GM12878 (cell line): Measurements from ENCODE around the gene CEACAM6. TPM values are rescaled to one million over a fixed set of nuclear protein-coding genes. Genes with fewer than 3 reads are reported as not detected.
A peak's percentile ranks its signal among the peaks of the same experiment; 100 is the strongest.

ENCODE experiments used
- ATAC-seq: fragments of 200-7000 bp; cut with Tn5 transposase; 3 replicates; pipeline ENCODE4 v1.9.1; 2020; ENCODE audit warnings: mild to moderate bottlenecking, moderate library complexity
- BruUV-seq: library from RNA; stranded (reverse); fragments of 400-500 nt; replicated peaks from 2 replicates; lab custom pipeline; 2021; lab: Mats Ljungman, UMichigan
- CTCF ChIA-PET: fragments of 300-600 bp; sonication (Branson Sonifier 250); formaldehyde crosslinking; extraction: SDS; loops from one replicate; lab custom pipeline; 2021; ENCODE audit warnings: inconsistent platforms; lab: Yijun Ruan, JAX
- POLR2A ChIA-PET: fragments of 350-600 bp; formaldehyde crosslinking; extraction: SDS; loops from one replicate; lab custom pipeline; 2021; ENCODE audit warnings: inconsistent platforms; lab: Charles Lee
- RAD21 ChIA-PET: fragments of 300-600 bp; sonication (Branson Sonifier 250); formaldehyde crosslinking; loops from one replicate; lab custom pipeline; 2023; ENCODE audit warnings: antibody characterized with exemption; ENCODE audit not compliant: unreplicated experiment; lab: Charles Lee
- SMC1A ChIA-PET: fragments of 300-600 bp; sonication (Branson Sonifier 250); formaldehyde crosslinking; loops from one replicate; lab custom pipeline; 2023; ENCODE audit not compliant: unreplicated experiment, uncharacterized antibody; lab: Charles Lee
- DNase-seq: peaks from one replicate; pipeline ENCODE4 v3.0.0-alpha.2; 2011; ENCODE audit warnings: low read depth, low spot score
- FAIRE-seq: peaks from 3 replicates; lab custom pipeline; 2011; peaks lifted over from hg19 to GRCh38; lab: Jason Lieb, UNC
- H2AFZ ChIP-seq: 2 replicates; pipeline ENCODE4 v1.6.0; 2011; ENCODE audit warnings: low read depth, low read length, control low read depth; ENCODE audit not compliant: control insufficient read depth
- H3K27ac ChIP-seq: 2 replicates; pipeline ENCODE4 v1.5.1; 2011; ENCODE audit warnings: control low read depth; ENCODE audit not compliant: control insufficient read depth, insufficient read depth
- H3K27me3 ChIP-seq, 2 experiments: replicated peaks in 1 of 2; 2 replicates each; pipeline versions ENCODE4 v1.6.0 to v1.6.1; 2011; ENCODE audit warnings: low read length in 1 of 2; ENCODE audit not compliant: control insufficient read depth in 2 of 2, insufficient read depth in 2 of 2
- H3K36me3 ChIP-seq, 2 experiments: 2 replicates each; pipeline ENCODE4 v1.5.1; 2011; ENCODE audit warnings: low read length in 1 of 2; ENCODE audit not compliant: control insufficient read depth in 2 of 2, insufficient read depth in 2 of 2
- H3K4me1 ChIP-seq: 2 replicates; pipeline ENCODE4 v1.6.1; 2011; ENCODE audit warnings: mild to moderate bottlenecking, low read length, moderate library complexity, mixed read lengths; ENCODE audit not compliant: control insufficient read depth, insufficient read depth
- H3K4me2 ChIP-seq: 2 replicates; pipeline ENCODE4 v1.6.0; 2011; ENCODE audit warnings: control low read depth; ENCODE audit not compliant: control insufficient read depth, insufficient read depth
- H3K4me3 ChIP-seq: fragments of 200-600 bp; sonication (generic); 2 replicates; pipeline ENCODE4 v1.5.1; 2016
- H3K79me2 ChIP-seq: 2 replicates; pipeline ENCODE4 v1.6.0; 2011; ENCODE audit warnings: low read length; ENCODE audit not compliant: control insufficient read depth, insufficient read depth
- H3K9ac ChIP-seq: 2 replicates; pipeline ENCODE4 v1.8.0; 2011; ENCODE audit warnings: low read length, control low read depth, mixed read lengths; ENCODE audit not compliant: control insufficient read depth, insufficient read depth
- H3K9me3 ChIP-seq: replicated peaks from 3 replicates; pipeline ENCODE4 v1.5.1; 2011; ENCODE audit warnings: mild to moderate bottlenecking, low read length; ENCODE audit not compliant: control insufficient read depth, insufficient read depth
- H4K20me1 ChIP-seq: 2 replicates; pipeline ENCODE4 v1.6.0; 2011; ENCODE audit not compliant: control insufficient read depth, insufficient read depth
- BACH1 ChIP-seq: fragments of 450-650 bp; IDR thresholded peaks from 2 replicates; pipeline ENCODE4 v1.6.1; 2017; ENCODE audit warnings: mild to moderate bottlenecking, borderline replicate concordance
- BMI1 ChIP-seq: fragments of 450-650 bp; IDR thresholded peaks from 2 replicates; pipeline ENCODE4 v1.6.1; 2016; ENCODE audit warnings: mild to moderate bottlenecking, moderate library complexity, borderline replicate concordance
- CREM ChIP-seq: IDR thresholded peaks from 2 replicates; pipeline ENCODE4 v1.6.1; 2014; ENCODE audit warnings: antibody characterized with exemption, low read depth
- EGR1 ChIP-seq, 2 experiments: IDR thresholded peaks; 1 replicate in 1 of 2; 2 replicates in 1 of 2; pipeline ENCODE4 v1.6.1; 2011 to 2012; ENCODE audit warnings: low read depth in 2 of 2, low read length in 2 of 2, borderline replicate concordance in 1 of 2, mild to moderate bottlenecking in 1 of 2, moderate library complexity in 1 of 2
- ETV6 ChIP-seq, 2 experiments: fragments of 450-650 bp in 1 of 2; IDR thresholded peaks in 1 of 2; conservative IDR thresholded peaks in 1 of 2; 2 replicates each; pipeline ENCODE4 v1.6.1; 2014; ENCODE audit warnings: antibody characterized with exemption in 1 of 2, borderline replicate concordance in 1 of 2, low read depth in 1 of 2, mild to moderate bottlenecking in 1 of 2, moderate library complexity in 1 of 2
- MEF2B ChIP-seq: fragments of 450-650 bp; IDR thresholded peaks from 2 replicates; pipeline ENCODE4 v1.6.1; 2018; ENCODE audit warnings: mild to moderate bottlenecking, moderate library complexity; ENCODE audit not compliant: partially characterized antibody, poor library complexity, severe bottlenecking
- NBN ChIP-seq: fragments of 450-650 bp; IDR thresholded peaks from 2 replicates; pipeline ENCODE4 v1.6.1; 2016
- NFXL1 ChIP-seq: fragments of 450-650 bp; IDR thresholded peaks from 2 replicates; pipeline ENCODE4 v1.6.1; 2017; ENCODE audit warnings: antibody characterized with exemption, mild to moderate bottlenecking, borderline replicate concordance
- RB1 ChIP-seq: fragments of 450-650 bp; formaldehyde crosslinking; IDR thresholded peaks from 2 replicates; pipeline ENCODE4 v1.6.1; 2017; ENCODE audit warnings: mild to moderate bottlenecking, borderline replicate concordance
- SMC3 ChIP-seq: IDR thresholded peaks from 2 replicates; pipeline ENCODE4 v1.6.1; 2011; ENCODE audit warnings: low read length, improper control_type of control experiment, borderline replicate concordance
- SPI1 ChIP-seq: IDR thresholded peaks from 2 replicates; pipeline ENCODE4 v1.6.1; 2011; ENCODE audit warnings: low read depth, mild to moderate bottlenecking, low read length, moderate library complexity, borderline replicate concordance; ENCODE audit not compliant: insufficient read depth
- SREBF1 ChIP-seq: IDR thresholded peaks from 2 replicates; pipeline ENCODE4 v1.6.1; 2012; ENCODE audit warnings: mild to moderate bottlenecking, low read length
- STAT1 ChIP-seq: fragments of 450-650 bp; conservative IDR thresholded peaks from 2 replicates; pipeline ENCODE4 v1.6.1; 2014; ENCODE audit warnings: antibody characterized with exemption, mild to moderate bottlenecking
- YBX1 ChIP-seq: fragments of 450-650 bp; IDR thresholded peaks from 2 replicates; pipeline ENCODE4 v1.6.1; 2016; ENCODE audit warnings: antibody characterized with exemption
- ZNF217 ChIP-seq: fragments of 450-650 bp; IDR thresholded peaks from 2 replicates; pipeline ENCODE4 v1.6.1; 2017; ENCODE audit warnings: antibody characterized with exemption, mild to moderate bottlenecking
- WGBS: methylation state at CpG from one replicate; pipeline ENCODE4 v1.1.6; 2016; ENCODE audit warnings: low lambda C conversion rate; ENCODE audit not compliant: insufficient replicate concordance, insufficient coverage; ENCODE audit errors: missing lambda C conversion rate; 5-methylcytosine and 5-hydroxymethylcytosine counted together
- in situ Hi-C: fragments of 300-500 bp; cut with MboI; formaldehyde crosslinking; loops from 9 replicates; pipeline ENCODE4 v1.14.3; 2018; ENCODE audit warnings: mixed read lengths
- intact Hi-C: fragments of 100-400 bp; cut with micrococcal nuclease; formaldehyde crosslinking; loops from one replicate; pipeline ENCODE4 v1.14.2; 2022; ENCODE audit not compliant: unreplicated experiment
- polyA plus RNA-seq, 11 experiments: library from polyadenylated mRNA; depleted of rRNA in 4 of 11; unstranded in 6 of 11; stranded (reverse) in 5 of 11; fragments of >200 nt; fragmentation: Nextera tagmentation in 4 of 11; fragmentation: Illumina TruSeq in 1 of 11; extraction: Ambion mirVana in 4 of 11; extraction: Trizol in 1 of 11; gene quantifications; 1 replicate in 1 of 11; 2 replicates in 10 of 11; pipeline versions ENCODE4 v1.2.1 to v1.2.3, GENCODE V29; 2011 to 2016; ENCODE audit warnings: inconsistent platforms in 2 of 11, missing spikeins in 2 of 11, low read depth in 1 of 11
- total RNA-seq, 4 experiments: library from RNA; depleted of rRNA in 3 of 4; stranded (reverse); fragments of >200 nt in 3 of 4; fragmentation: Illumina TruSeq in 1 of 4; extraction: Trizol in 1 of 4; gene quantifications; 2 replicates each; pipeline versions ENCODE4 v1.2.1 to v1.2.3, GENCODE V29; 2013 to 2021
- TF ChIP-seq, protein P1 (sequence below): fragments of 450-650 bp; IDR thresholded peaks from 2 replicates; pipeline ENCODE4 v1.6.1; 2017; ENCODE audit warnings: mild to moderate bottlenecking, moderate library complexity

Gene CEACAM6
- total and polyA plus RNA-seq, 10 of the 15 experiments (the other 5 are each of a cell fraction or from before 2014, with no cell fraction given), result 0.26 TPM; not detected in 9

GRCh38 chr19:41755328-41755913 is at the start of gene CEACAM6 (continued):
- no peak for TF ChIP-seq BMI1
- no peak for TF ChIP-seq CREM

- ATAC-seq, result peak; percentile 98
- peak; percentile 41 for FAIRE-seq
- Histone ChIP-seq H3K4me3 (no peak overlapping the region), H3K79me2 (no peaks in the 10 kb centered on the region), H3K36me3 (no peaks in the 10 kb centered on the region), H2AFZ (peak overlapping the region; percentile 72), H3K4me1 (no peaks in the 10 kb centered on the region), H4K20me1 (no peaks in the 10 kb centered on the region), H3K9ac (no peak overlapping the region), H3K27ac (no peak overlapping the region), H3K4me2 (peak overlapping the region; percentile 55; the same call in 1 of the 2 replicates), H3K27me3 (peaks cover 3% of the 10 kb centered on the region in 2 experiments), H3K9me3 (no peaks in the 10 kb centered on the region)
- CTCF ChIA-PET, result interaction anchor here (0.6 to 2.6 kb wide), 26 partner anchors 8 to 268 kb away, joined by 3 to 16 read pairs (median 4); partner anchors contain the start of gene DMAC2
- DNase-seq, result peak; percentile 3
- intact Hi-C loops, result loop anchor here (1.0 kb wide), 1 partner anchor 39 kb away; no protein-coding TSS in a partner anchor
- BruUV-seq, result no TSS peak
- WGBS, result 12% methylated on average over 26 of the region's 26 CpGs
- POLR2A ChIA-PET, result no interaction called here
- SMC1A ChIA-PET, result interaction anchor here (0.8 to 1.4 kb wide), 2 partner anchors 65 to 114 kb away, joined by 4 read pairs; no protein-coding TSS in a partner anchor
- RAD21 ChIA-PET, result no interaction called here
- in situ Hi-C loops, result no loop called here
- no peak for TF ChIP-seq SREBF1
- 0 out of 2 replicates have a peak, but pooled peaks have one; percentile 60 for TF ChIP-seq STAT1
- peak; percentile 58 for TF ChIP-seq MEF2B
- TF ChIP-seq SMC3, result 0 out of 2 replicates have a peak, but pooled peaks have one; percentile 29
- TF ChIP-seq, protein P1, sequence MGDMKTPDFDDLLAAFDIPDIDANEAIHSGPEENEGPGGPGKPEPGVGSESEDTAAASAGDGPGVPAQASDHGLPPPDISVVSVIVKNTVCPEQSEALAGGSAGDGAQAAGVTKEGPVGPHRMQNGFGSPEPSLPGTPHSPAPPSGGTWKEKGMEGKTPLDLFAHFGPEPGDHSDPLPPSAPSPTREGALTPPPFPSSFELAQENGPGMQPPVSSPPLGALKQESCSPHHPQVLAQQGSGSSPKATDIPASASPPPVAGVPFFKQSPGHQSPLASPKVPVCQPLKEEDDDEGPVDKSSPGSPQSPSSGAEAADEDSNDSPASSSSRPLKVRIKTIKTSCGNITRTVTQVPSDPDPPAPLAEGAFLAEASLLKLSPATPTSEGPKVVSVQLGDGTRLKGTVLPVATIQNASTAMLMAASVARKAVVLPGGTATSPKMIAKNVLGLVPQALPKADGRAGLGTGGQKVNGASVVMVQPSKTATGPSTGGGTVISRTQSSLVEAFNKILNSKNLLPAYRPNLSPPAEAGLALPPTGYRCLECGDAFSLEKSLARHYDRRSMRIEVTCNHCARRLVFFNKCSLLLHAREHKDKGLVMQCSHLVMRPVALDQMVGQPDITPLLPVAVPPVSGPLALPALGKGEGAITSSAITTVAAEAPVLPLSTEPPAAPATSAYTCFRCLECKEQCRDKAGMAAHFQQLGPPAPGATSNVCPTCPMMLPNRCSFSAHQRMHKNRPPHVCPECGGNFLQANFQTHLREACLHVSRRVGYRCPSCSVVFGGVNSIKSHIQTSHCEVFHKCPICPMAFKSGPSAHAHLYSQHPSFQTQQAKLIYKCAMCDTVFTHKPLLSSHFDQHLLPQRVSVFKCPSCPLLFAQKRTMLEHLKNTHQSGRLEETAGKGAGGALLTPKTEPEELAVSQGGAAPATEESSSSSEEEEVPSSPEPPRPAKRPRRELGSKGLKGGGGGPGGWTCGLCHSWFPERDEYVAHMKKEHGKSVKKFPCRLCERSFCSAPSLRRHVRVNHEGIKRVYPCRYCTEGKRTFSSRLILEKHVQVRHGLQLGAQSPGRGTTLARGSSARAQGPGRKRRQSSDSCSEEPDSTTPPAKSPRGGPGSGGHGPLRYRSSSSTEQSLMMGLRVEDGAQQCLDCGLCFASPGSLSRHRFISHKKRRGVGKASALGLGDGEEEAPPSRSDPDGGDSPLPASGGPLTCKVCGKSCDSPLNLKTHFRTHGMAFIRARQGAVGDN, result no peak
- no peak for TF ChIP-seq YBX1
- no peak for TF ChIP-seq BACH1
- TF ChIP-seq NFXL1, result no peak
- 0 out of 2 replicates have a peak, but pooled peaks have one; percentile 8 for TF ChIP-seq SPI1
- TF ChIP-seq ETV6 (conservative IDR thresholded peaks at IDR 0.05 in 1 of 2, IDR thresholded peaks at IDR 0.05 in 1 of 2; ENCODE audit: borderline replicate concordance in 1 of 2, low read depth in 1 of 2), result no peak
- TF ChIP-seq NBN, result 0 out of 2 replicates have a peak, but pooled peaks have one; percentile 34
- no peak for TF ChIP-seq ZNF217
- peak; percentile 80; the same call in 1 of the 2 replicates for TF ChIP-seq RB1
- TF ChIP-seq EGR1 (IDR thresholded peaks at IDR 0.05; ENCODE audit: borderline replicate concordance in 1 of 2, low read depth in 2 of 2, low read length in 2 of 2), result peak in 1 of 2 experiments; percentile 61; a peak in 2 of 3 replicates
Observed at GRCh38 chr19:41706741-41707501, 48.4 kb upstream of the CEACAM6 start.
